ENCODE results near the gene GPC6.

GPC6 gene

DNA sequence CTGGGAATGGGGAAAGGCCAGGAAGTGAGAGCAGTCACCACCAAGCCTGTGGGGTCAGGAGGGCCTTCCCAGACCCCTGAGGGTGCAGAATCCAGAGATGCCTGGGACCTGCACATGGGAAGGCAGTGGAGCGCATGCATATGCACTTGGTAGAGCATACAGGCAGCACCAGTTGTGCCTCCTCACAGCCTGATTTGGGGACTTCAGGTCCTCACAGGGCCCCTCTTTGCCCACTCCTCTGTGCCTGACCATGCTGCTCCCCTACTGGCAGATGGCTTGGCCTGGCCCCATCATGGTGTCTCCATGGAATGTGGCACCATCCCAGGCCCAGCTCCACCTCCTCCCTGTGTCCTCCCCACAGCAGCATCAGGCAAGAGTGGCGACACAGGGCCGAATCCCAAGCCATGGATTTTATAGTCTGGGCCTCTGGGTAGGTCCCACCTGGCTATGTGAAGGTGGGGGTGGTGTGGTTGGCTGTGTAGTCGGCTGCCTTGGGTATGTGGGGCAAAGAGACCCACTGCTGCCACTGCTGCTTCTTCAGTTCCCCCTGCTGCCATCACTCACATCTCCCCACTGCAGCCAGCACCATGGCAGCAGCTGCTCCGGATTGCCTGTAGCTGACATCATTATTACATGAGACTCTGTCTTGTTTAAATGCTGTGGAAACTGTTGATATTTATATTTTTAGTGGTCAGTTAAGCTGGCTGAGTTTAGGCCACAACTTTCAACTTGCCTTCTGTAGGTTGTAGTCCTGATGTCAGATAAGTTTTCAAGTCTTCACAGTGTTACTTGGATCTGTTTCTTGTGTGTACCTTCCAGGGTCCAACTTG, 247.0 kb downstream of the GPC6 start:
- no peak overlapping the region for H3K4me3 ChIP-seq (ENCODE audit: low read depth, low read length)
- H2BK120ac ChIP-seq (ENCODE audit: insufficient read depth, low read length, poor library complexity): no peak overlapping the region
- no peaks in the 10 kb centered on the region for H3K9me3 ChIP-seq (ENCODE audit: insufficient read depth, low read depth, low read length)
- H3K18ac ChIP-seq (ENCODE audit: low read length): no peak overlapping the region
- H4K91ac ChIP-seq (ENCODE audit: low read depth, low read length): no peak overlapping the region
- no peak overlapping the region for H3K9ac ChIP-seq (ENCODE audit: low read length)
- H2BK5ac ChIP-seq (ENCODE audit: low read depth, low read length, poor library complexity): no peak overlapping the region
- no peak overlapping the region for H3K4ac ChIP-seq (ENCODE audit: low read depth, low read length)
- no peak overlapping the region for H2AFZ ChIP-seq (ENCODE audit: insufficient read depth, low read length, poor library complexity)
- H3K14ac ChIP-seq (ENCODE audit: low read length): no peak overlapping the region
- H3K79me2 ChIP-seq (ENCODE audit: control insufficient read depth, insufficient read depth, low read length, poor library complexity): no peaks in the 10 kb centered on the region
- no peak overlapping the region for H4K8ac ChIP-seq (ENCODE audit: low read depth, low read length)
- H3K4me2 ChIP-seq (ENCODE audit: low read length): no peak overlapping the region
- H3K23ac ChIP-seq (ENCODE audit: low read length): no peak overlapping the region
- no peak overlapping the region for H2AK5ac ChIP-seq (ENCODE audit: low read length)
- H4K12ac ChIP-seq (ENCODE audit: low read depth, low read length): no peak overlapping the region
- no peak for DNase-seq
- no peaks in the 10 kb centered on the region for H3K79me1 ChIP-seq (ENCODE audit: low read length)
- no CpG with 5 or more reads among the region's 5 CpGs for WGBS (ENCODE audit: extremely low coverage, insufficient coverage, insufficient read length)
- no peaks in the 10 kb centered on the region for H3K27me3 ChIP-seq (ENCODE audit: insufficient read depth, low read length)
- no peaks in the 10 kb centered on the region for H3K36me3 ChIP-seq (ENCODE audit: control insufficient read depth in 1 of 2, insufficient read depth in 2 of 2, low read length in 2 of 2)
- H3K4me1 ChIP-seq (ENCODE audit: control insufficient read depth in 1 of 2, insufficient read depth in 2 of 2, low read length in 2 of 2): peaks cover 0 to 7% of the 10 kb centered on the region in 2 experiments
- H2BK12ac ChIP-seq (ENCODE audit: low read length): no peak overlapping the region
- H3K27ac ChIP-seq (ENCODE audit: low read depth, low read length): no peak overlapping the region

GRCh38 chr13:93476175-93476574, 249.6 kb downstream of the GPC6 start:
- H3K36me3 ChIP-seq (ENCODE audit: control insufficient read depth in 1 of 2, insufficient read depth in 2 of 2, low read length in 2 of 2): no peaks in the 10 kb centered on the region
- no peaks in the 10 kb centered on the region for H3K79me1 ChIP-seq (ENCODE audit: low read length)
- no peak overlapping the region for H3K14ac ChIP-seq (ENCODE audit: low read length)
- no peak overlapping the region for H2AFZ ChIP-seq (ENCODE audit: insufficient read depth, low read length, poor library complexity)
- no peak overlapping the region for H3K4ac ChIP-seq (ENCODE audit: low read depth, low read length)
- H3K23ac ChIP-seq (ENCODE audit: low read length): no peak overlapping the region
- no CpG with 5 or more reads among the region's 8 CpGs for WGBS (ENCODE audit: extremely low coverage, insufficient coverage, insufficient read length)
- no peaks in the 10 kb centered on the region for H3K9me3 ChIP-seq (ENCODE audit: insufficient read depth, low read depth, low read length)
- H3K9ac ChIP-seq (ENCODE audit: low read length): no peak overlapping the region
- no peak overlapping the region for H2BK12ac ChIP-seq (ENCODE audit: low read length)
- H4K12ac ChIP-seq (ENCODE audit: low read depth, low read length): no peak overlapping the region
- no peaks in the 10 kb centered on the region for H3K79me2 ChIP-seq (ENCODE audit: control insufficient read depth, insufficient read depth, low read length, poor library complexity)
- H3K27me3 ChIP-seq (ENCODE audit: insufficient read depth, low read length): no peaks in the 10 kb centered on the region
- H3K18ac ChIP-seq (ENCODE audit: low read length): no peak overlapping the region
- H3K4me1 ChIP-seq (ENCODE audit: control insufficient read depth in 1 of 2, insufficient read depth in 2 of 2, low read length in 2 of 2): peaks cover 0 to 7% of the 10 kb centered on the region in 2 experiments
- H3K4me2 ChIP-seq (ENCODE audit: low read length): no peak overlapping the region
- H4K8ac ChIP-seq (ENCODE audit: low read depth, low read length): no peak overlapping the region
- H3K4me3 ChIP-seq (ENCODE audit: low read depth, low read length): no peak overlapping the region
- no peak overlapping the region for H2BK5ac ChIP-seq (ENCODE audit: low read depth, low read length, poor library complexity)
- peak in 1 of 2 donors; percentile 31 for DNase-seq
- no peak overlapping the region for H2AK5ac ChIP-seq (ENCODE audit: low read length)
- no peak overlapping the region for H3K27ac ChIP-seq (ENCODE audit: low read depth, low read length)
- H2BK120ac ChIP-seq (ENCODE audit: insufficient read depth, low read length, poor library complexity): no peak overlapping the region
- H4K91ac ChIP-seq (ENCODE audit: low read depth, low read length): no peak overlapping the region

- peak in 1 of 2 donors; percentile 7 for DNase-seq
- Histone ChIP-seq H2AK5ac (ENCODE audit: low read length) (no peak overlapping the region), H3K9me3 (ENCODE audit: insufficient read depth, low read depth, low read length) (no peaks in the 10 kb centered on the region), H3K79me2 (ENCODE audit: control insufficient read depth, insufficient read depth, low read length, poor library complexity) (no peaks in the 10 kb centered on the region), H3K4me3 (ENCODE audit: low read depth, low read length) (no peak overlapping the region), H4K12ac (ENCODE audit: low read depth, low read length) (no peak overlapping the region), H3K18ac (ENCODE audit: low read length) (no peak overlapping the region), H3K4ac (ENCODE audit: low read depth, low read length) (no peak overlapping the region), H3K4me2 (ENCODE audit: low read length) (no peak overlapping the region), H3K23ac (ENCODE audit: low read length) (no peak overlapping the region), H4K8ac (ENCODE audit: low read depth, low read length) (no peak overlapping the region), H4K91ac (ENCODE audit: low read depth, low read length) (no peak overlapping the region), H3K9ac (ENCODE audit: low read length) (no peak overlapping the region), H3K27me3 (ENCODE audit: insufficient read depth, low read length) (no peaks in the 10 kb centered on the region), H2AFZ (ENCODE audit: insufficient read depth, low read length, poor library complexity) (no peak overlapping the region), H2BK120ac (ENCODE audit: insufficient read depth, low read length, poor library complexity) (no peak overlapping the region), H3K27ac (ENCODE audit: low read depth, low read length) (no peak overlapping the region), H3K14ac (ENCODE audit: low read length) (no peak overlapping the region), H3K36me3 (ENCODE audit: control insufficient read depth in 1 of 2, insufficient read depth in 2 of 2, low read length in 2 of 2) (no peaks in the 10 kb centered on the region), H3K4me1 (ENCODE audit: control insufficient read depth in 1 of 2, insufficient read depth in 2 of 2, low read length in 2 of 2) (peaks cover 0 to 7% of the 10 kb centered on the region in 2 experiments), H2BK12ac (ENCODE audit: low read length) (no peak overlapping the region), H2BK5ac (ENCODE audit: low read depth, low read length, poor library complexity) (no peak overlapping the region), H3K79me1 (ENCODE audit: low read length) (no peaks in the 10 kb centered on the region)
These were observed 250.6 kb downstream of the GPC6 start for GRCh38 chr13:93477238-93477637.

- H3K79me1 ChIP-seq (ENCODE audit: low read length): no peaks in the 10 kb centered on the region
- H4K91ac ChIP-seq (ENCODE audit: low read depth, low read length): no peak overlapping the region
- no peaks in the 10 kb centered on the region for H3K9me3 ChIP-seq (ENCODE audit: insufficient read depth, low read depth, low read length)
- H3K4ac ChIP-seq (ENCODE audit: low read depth, low read length): no peak overlapping the region
- no peak overlapping the region for H4K8ac ChIP-seq (ENCODE audit: low read depth, low read length)
- no peak overlapping the region for H2BK12ac ChIP-seq (ENCODE audit: low read length)
- H3K27ac ChIP-seq (ENCODE audit: low read depth, low read length): no peak overlapping the region
- H3K23ac ChIP-seq (ENCODE audit: low read length): no peak overlapping the region
- H3K14ac ChIP-seq (ENCODE audit: low read length): no peak overlapping the region
- no peak overlapping the region for H3K4me2 ChIP-seq (ENCODE audit: low read length)
- H3K4me3 ChIP-seq (ENCODE audit: low read depth, low read length): no peak overlapping the region
- no peak overlapping the region for H2BK120ac ChIP-seq (ENCODE audit: insufficient read depth, low read length, poor library complexity)
- no peaks in the 10 kb centered on the region for H3K4me1 ChIP-seq (ENCODE audit: control insufficient read depth in 1 of 2, insufficient read depth in 2 of 2, low read length in 2 of 2)
- WGBS (ENCODE audit: extremely low coverage, insufficient coverage, insufficient read length): no CpG with 5 or more reads among the region's 4 CpGs
- DNase-seq: peak in 1 of 2 donors; percentile 53
- H3K36me3 ChIP-seq (ENCODE audit: control insufficient read depth in 1 of 2, insufficient read depth in 2 of 2, low read length in 2 of 2): no peaks in the 10 kb centered on the region
- no peak overlapping the region for H2AFZ ChIP-seq (ENCODE audit: insufficient read depth, low read length, poor library complexity)
- no peak overlapping the region for H2AK5ac ChIP-seq (ENCODE audit: low read length)
- H3K18ac ChIP-seq (ENCODE audit: low read length): no peak overlapping the region
- no peak overlapping the region for H2BK5ac ChIP-seq (ENCODE audit: low read depth, low read length, poor library complexity)
- no peak overlapping the region for H4K12ac ChIP-seq (ENCODE audit: low read depth, low read length)
- H3K79me2 ChIP-seq (ENCODE audit: control insufficient read depth, insufficient read depth, low read length, poor library complexity): no peaks in the 10 kb centered on the region
- no peak overlapping the region for H3K9ac ChIP-seq (ENCODE audit: low read length)
- no peaks in the 10 kb centered on the region for H3K27me3 ChIP-seq (ENCODE audit: insufficient read depth, low read length)
These were observed 254.0 kb downstream of the GPC6 start for GRCh38 chr13:93480553-93481106.
